ENCODE measurements around the gene ELOVL6.
"Not testable (repeated sequence)": the region's sequence is repeated elsewhere in the genome, so short reads cannot be mapped to it uniquely, and the experiment has no call there.

Gene ELOVL6

DNA sequence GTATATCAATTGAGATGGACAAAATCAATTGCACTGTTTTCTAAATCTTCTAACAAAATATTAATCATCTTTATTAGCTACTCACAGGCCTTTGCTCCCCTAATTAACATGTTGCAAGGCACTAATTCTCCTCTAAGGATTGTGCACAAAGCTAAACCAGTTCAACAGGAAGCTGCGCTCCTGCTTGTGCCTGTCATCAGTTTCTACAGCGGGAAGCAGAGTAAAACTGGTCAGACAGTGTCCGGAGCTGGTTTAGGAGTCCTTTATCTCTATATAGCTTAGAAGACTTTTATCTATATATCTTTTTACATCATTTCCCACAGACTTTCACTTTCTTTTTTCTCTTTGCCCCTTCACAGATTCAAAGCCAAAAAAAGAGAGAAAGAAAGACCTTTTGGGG, 79.1 kb downstream of the ELOVL6 start:
- DNase-seq = no peak

DNA sequence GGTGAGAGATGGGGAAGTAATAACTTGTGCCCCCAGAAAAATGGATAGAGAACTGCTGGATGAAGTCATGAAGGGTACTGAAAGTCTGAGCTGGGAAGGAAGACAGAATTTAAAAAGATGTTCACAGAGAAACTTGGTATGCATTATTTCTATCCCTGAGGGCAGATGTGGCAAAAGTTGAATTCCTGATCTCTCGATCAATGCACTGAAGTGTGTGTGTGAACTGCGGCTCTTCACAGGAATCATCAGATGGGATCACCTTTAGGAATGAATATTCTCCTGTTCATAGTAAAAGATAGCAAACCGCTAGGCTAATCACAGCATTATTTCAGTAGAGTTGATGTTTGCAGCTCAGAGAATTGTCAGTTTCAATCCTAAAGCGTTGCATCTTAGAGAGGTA, 86.4 kb downstream of the ELOVL6 start:
- DNase-seq = no peak

GRCh38 chr4:110109455-110109854, 89.0 kb downstream of the ELOVL6 start:
- no peak for DNase-seq

GRCh38 chr4:110108960-110109359, 89.5 kb downstream of the ELOVL6 start:
- no peak for DNase-seq

GRCh38 chr4:110108422-110108821, 90.0 kb downstream of the ELOVL6 start:
- no peak for DNase-seq

- DNase-seq = no peak
These were observed 90.5 kb downstream of the ELOVL6 start for GRCh38 chr4:110107866-110108265.

- DNase-seq = no peak
These were observed 91.5 kb downstream of the ELOVL6 start for GRCh38 chr4:110106931-110107296.

GRCh38 chr4:110104661-110105060, 93.8 kb downstream of the ELOVL6 start:
- DNase-seq = no peak

- no peak for DNase-seq
These were observed 98.8 kb downstream of the ELOVL6 start for GRCh38 chr4:110099638-110100037.

GRCh38 chr4:110096405-110096804, 102.0 kb downstream of the ELOVL6 start:
- DNase-seq = no peak

DNA sequence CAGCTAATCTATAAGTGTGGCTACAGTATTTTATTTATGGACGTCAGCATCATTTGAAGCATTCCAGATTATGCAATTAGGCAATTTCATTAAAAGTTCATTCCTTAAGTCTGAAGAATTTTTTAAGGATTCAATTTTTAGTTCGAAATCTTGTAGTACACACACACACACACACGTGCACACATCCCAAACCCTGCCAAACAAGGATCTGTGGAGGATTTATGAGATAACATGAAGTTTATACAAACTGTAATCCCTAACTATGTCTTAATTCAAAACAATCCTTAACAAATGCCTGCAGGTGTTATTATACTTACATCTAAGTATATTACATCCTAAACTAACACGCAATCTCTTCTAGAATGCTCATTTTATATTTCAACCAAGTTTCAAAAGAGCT, 105.8 kb downstream of the ELOVL6 start:
- DNase-seq = no peak

- DNase-seq = no peak
These were observed 106.8 kb downstream of the ELOVL6 start for GRCh38 chr4:110091434-110092140.

DNA sequence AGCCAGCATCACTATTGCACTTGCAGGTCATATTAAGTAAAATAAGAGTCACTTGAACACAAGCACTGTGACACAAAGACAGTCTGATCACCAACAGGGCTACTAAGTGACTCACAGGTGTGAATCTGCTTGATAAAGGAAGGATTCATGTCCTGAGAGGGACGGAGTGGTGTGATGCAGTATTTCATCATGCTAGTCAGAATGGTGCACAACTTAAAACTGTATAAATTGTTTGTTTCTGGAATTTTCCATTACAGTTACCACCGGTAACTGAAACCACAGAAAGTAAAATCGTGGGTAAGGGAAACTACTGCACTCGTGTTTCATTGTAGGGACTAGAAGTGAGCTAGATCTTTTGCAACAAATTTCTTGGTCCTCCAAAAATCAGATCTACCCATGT, 109.7 kb downstream of the ELOVL6 start:
- DNase-seq = no peak

- DNase-seq = no peak
These were observed 111.2 kb downstream of the ELOVL6 start for GRCh38 chr4:110087070-110087708.

- no peak for DNase-seq
These were observed 113.3 kb downstream of the ELOVL6 start for GRCh38 chr4:110085131-110085530.

- DNase-seq = no peak
These were observed 114.3 kb downstream of the ELOVL6 start for GRCh38 chr4:110084154-110084553.

GRCh38 chr4:110078148-110078547, 120.3 kb downstream of the ELOVL6 start:
- not testable (repeated sequence) for DNase-seq

DNA sequence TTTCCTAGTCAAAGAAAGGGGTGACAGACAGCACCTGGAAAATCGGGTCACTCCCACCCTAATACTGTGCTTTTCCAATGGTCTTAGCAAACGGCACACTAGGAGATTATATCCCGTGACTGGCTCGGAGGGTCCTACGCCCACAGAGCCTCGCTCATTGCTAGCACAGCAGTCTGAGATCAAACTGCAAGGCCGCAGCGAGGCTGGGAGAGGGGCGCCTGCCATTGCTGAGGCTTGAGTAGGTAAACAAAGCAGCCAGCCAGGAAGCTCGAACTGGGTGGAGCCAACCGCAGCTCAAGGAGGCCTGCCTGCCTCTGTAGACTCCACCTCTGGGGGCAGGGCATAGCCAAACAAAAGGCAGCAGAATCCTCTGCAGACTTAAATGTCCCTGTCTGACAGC, 121.6 kb downstream of the ELOVL6 start:
- DNase-seq = not testable (repeated sequence)

- no peak for DNase-seq
These were observed 122.5 kb downstream of the ELOVL6 start for GRCh38 chr4:110075891-110076290.

DNA sequence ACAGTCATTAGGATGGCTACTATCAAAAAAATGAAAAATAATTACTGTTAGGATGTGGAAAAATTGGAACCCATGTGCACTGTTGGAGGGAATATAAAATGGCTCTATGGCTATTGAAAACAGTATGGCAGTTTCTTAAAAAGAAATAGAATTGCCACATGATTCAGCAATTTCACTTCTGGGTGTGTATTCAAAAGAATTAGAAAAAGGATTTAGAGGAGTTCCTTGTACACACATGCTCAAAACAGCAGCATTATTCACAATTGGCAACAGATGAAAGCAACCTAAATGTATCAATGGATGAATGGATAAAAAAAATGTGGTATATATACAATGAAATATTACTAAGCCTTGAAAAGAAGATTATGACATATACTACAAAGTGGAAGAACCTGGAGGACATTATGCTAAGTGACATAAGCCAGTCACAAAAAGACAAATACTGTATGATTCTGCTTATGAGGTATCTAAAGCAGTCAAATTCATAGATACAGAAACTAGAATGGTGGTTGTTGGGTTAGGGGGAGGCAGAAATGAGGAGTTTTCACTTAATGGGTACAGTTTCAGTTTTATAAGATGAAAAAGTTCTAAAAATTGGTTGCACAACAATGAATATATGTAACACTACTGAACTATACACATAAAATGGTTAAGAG, 123.2 kb downstream of the ELOVL6 start:
- no peak for DNase-seq

GRCh38 chr4:110074570-110074969, 123.8 kb downstream of the ELOVL6 start:
- no peak for DNase-seq

GRCh38 chr4:110073053-110073845, 125.2 kb downstream of the ELOVL6 start:
- no peak for DNase-seq

- DNase-seq = no peak
These were observed 126.9 kb downstream of the ELOVL6 start for GRCh38 chr4:110071466-110071865.

- DNase-seq = no peak
These were observed 130.2 kb downstream of the ELOVL6 start for GRCh38 chr4:110068248-110068647.

All from NCI-H187 treated with DMSO at 0.1 percent for 48 hours (cell line).